ENCODE results near the gene C17orf50. TPM values are rescaled to one million over a fixed set of nuclear protein-coding genes. Genes with fewer than 3 reads are reported as not detected.

Gene C17orf50
- total RNA-seq, 1 experiment from 2014 or later: not detected

DNA sequence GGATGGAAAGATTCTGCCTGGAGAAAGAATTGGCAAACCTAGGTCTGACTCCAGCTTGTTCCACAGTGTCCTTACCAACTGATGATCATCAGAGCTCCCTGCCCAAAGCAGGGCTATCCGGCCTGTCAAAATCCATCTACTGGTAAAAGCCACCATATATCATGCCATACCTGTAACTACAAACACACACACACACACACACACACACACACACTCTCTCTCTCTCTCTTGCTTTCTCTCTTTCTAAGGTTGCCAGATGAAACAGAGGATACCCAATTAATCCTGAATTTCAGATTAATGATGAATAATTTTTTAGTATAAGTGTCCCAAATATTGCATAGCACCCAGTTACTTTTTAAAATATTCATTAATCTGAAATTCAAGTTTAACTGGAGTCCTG lies 36.3 kb downstream of the C17orf50 start:
- CTCF ChIA-PET: no interaction called here
- intact Hi-C loops (cut with micrococcal nuclease; ENCODE audit: unreplicated experiment): no loop called here
- Histone ChIP-seq H3K4me2 (no peak overlapping the region), H3K4me1 (replicated peaks; ENCODE audit: insufficient read depth) (peaks cover 5% of the 10 kb centered on the region; the same call in 1 of the 2 replicates), H3K27me3 (ENCODE audit: insufficient read depth, low read depth) (peaks cover 45% of the 10 kb centered on the region), H2AFZ (no peak overlapping the region), H3K36me3 (ENCODE audit: low read depth) (no peaks in the 10 kb centered on the region), H3K27ac (no peak overlapping the region), H3K79me2 (ENCODE audit: low read depth) (no peaks in the 10 kb centered on the region), H3K9me3 (ENCODE audit: insufficient read depth, low read depth) (no peaks in the 10 kb centered on the region), H3F3A (ENCODE audit: insufficient read depth, low read depth) (peaks cover 16% of the 10 kb centered on the region; the same call in 1 of the 2 replicates), H3K9me2 (ENCODE audit: insufficient read depth) (no peaks in the 10 kb centered on the region), H4K20me1 (ENCODE audit: insufficient read depth) (no peaks in the 10 kb centered on the region), H3K4me3 (no peak overlapping the region)
- POLR2A ChIA-PET (ENCODE audit: unreplicated experiment): interaction anchor here (0.6 kb wide), 1 partner anchor 104 kb away, joined by 3 read pairs; no protein-coding TSS in a partner anchor
- no TSS peak for BruUV-seq (replicated peaks)
- no peak for DNase-seq
- TF ChIP-seq EZH2 (IDR thresholded peaks at IDR 0.05; ENCODE audit: low read depth) (no peak), CTCF (conservative IDR thresholded peaks at IDR 0.05) (no peak)

DNA sequence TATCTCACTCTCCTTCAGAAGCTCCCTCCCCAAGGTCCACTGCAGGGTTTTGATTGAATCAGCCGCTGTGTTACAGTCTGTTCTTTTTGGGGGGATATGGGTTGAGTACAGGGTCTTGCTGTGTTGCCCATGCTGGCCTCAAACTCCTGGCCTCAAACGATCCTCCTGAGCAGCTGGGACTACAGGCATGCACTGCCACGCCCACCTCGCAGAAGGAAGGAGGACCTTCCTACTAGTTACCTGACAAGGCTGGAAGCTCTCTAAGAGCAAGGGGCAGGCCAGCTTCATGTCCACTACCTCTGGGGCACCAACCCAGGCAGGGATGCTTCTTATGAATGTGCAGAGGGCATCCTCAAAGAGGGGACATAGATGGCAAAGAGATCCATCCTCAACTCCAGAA lies 36.7 kb downstream of the C17orf50 start:
- Histone ChIP-seq H3K27ac (no peak overlapping the region), H4K20me1 (ENCODE audit: insufficient read depth) (no peaks in the 10 kb centered on the region), H3F3A (ENCODE audit: insufficient read depth, low read depth) (peaks cover 16% of the 10 kb centered on the region; the same call in 1 of the 2 replicates), H3K9me2 (ENCODE audit: insufficient read depth) (no peaks in the 10 kb centered on the region), H3K27me3 (ENCODE audit: insufficient read depth, low read depth) (peaks cover 45% of the 10 kb centered on the region), H3K79me2 (ENCODE audit: low read depth) (no peaks in the 10 kb centered on the region), H3K36me3 (ENCODE audit: low read depth) (no peaks in the 10 kb centered on the region), H3K4me2 (no peak overlapping the region), H3K4me1 (replicated peaks; ENCODE audit: insufficient read depth) (peaks cover 5% of the 10 kb centered on the region; the same call in 1 of the 2 replicates), H3K4me3 (no peak overlapping the region), H3K9me3 (ENCODE audit: insufficient read depth, low read depth) (no peaks in the 10 kb centered on the region), H2AFZ (no peak overlapping the region)
- BruUV-seq (replicated peaks): no TSS peak
- POLR2A ChIA-PET (ENCODE audit: unreplicated experiment): no interaction called here
- intact Hi-C loops (cut with micrococcal nuclease; ENCODE audit: unreplicated experiment): no loop called here
- CTCF ChIA-PET: no interaction called here
- no peak for TF ChIP-seq CTCF (conservative IDR thresholded peaks at IDR 0.05)
- no peak for DNase-seq

DNA sequence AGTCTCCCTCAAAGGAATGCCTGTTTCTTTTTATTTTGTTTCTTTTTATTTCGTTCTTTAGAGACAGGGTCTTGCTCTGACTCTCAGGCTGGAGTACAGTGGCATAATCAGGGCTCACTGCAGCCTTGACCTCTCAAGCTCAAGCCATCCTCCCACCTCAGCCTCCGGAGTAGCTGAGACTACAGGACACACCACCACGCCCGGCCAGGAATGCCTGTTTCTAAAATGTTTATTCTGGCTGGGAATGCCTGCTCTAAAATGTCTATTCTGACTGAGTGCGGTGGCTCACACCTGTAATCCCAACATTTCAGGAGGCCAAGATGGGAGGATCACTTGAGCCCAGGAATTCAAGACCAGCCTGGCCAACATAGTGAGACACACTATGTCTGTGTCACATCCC lies 37.2 kb downstream of the C17orf50 start:
- H3K36me3 ChIP-seq (ENCODE audit: low read depth): no peaks in the 10 kb centered on the region
- no peak overlapping the region for H3K27ac ChIP-seq
- no peaks in the 10 kb centered on the region for H3K9me2 ChIP-seq (ENCODE audit: insufficient read depth)
- no peaks in the 10 kb centered on the region for H3K9me3 ChIP-seq (ENCODE audit: insufficient read depth, low read depth)
- H3K4me2 ChIP-seq: no peak overlapping the region
- H4K20me1 ChIP-seq (ENCODE audit: insufficient read depth): no peaks in the 10 kb centered on the region
- no peak overlapping the region for H2AFZ ChIP-seq
- no peak for TF ChIP-seq EZH2 (IDR thresholded peaks at IDR 0.05; ENCODE audit: low read depth)
- no peak for TF ChIP-seq CTCF (conservative IDR thresholded peaks at IDR 0.05)
- CTCF ChIA-PET: no interaction called here
- no peak for DNase-seq
- H3F3A ChIP-seq (ENCODE audit: insufficient read depth, low read depth): peaks cover 16% of the 10 kb centered on the region; the same call in 1 of the 2 replicates
- H3K4me3 ChIP-seq: no peak overlapping the region
- BruUV-seq (replicated peaks): no TSS peak
- intact Hi-C loops (cut with micrococcal nuclease; ENCODE audit: unreplicated experiment): no loop called here
- H3K4me1 ChIP-seq (replicated peaks; ENCODE audit: insufficient read depth): peaks cover 5% of the 10 kb centered on the region; the same call in 1 of the 2 replicates
- no peaks in the 10 kb centered on the region for H3K79me2 ChIP-seq (ENCODE audit: low read depth)
- POLR2A ChIA-PET (ENCODE audit: unreplicated experiment): no interaction called here
- H3K27me3 ChIP-seq (ENCODE audit: insufficient read depth, low read depth): peaks cover 45% of the 10 kb centered on the region
